Neural progenitor cell (in vitro differentiated cells): ENCODE results near the gene PARP14. TPM values are rescaled to one million over a fixed set of nuclear protein-coding genes. Genes with fewer than 3 reads are reported as not detected.

Experiments
- DNase-seq: peaks from one replicate; pipeline ENCODE4 v3.0.0-alpha.2; 2016; ENCODE audit warnings: low spot score
- H2AFZ ChIP-seq: fragments of 200-600 bp; sonication (generic); replicated peaks from 2 replicates; pipeline ENCODE4 v1.6.1; 2016; ENCODE audit warnings: antibody characterized with exemption
- H3F3A ChIP-seq: fragments of 200-600 bp; sonication (generic); 2 replicates; pipeline ENCODE4 v1.6.1; 2016; ENCODE audit warnings: antibody characterized with exemption, low read depth
- H3K27ac ChIP-seq: fragments of 200-600 bp; sonication (generic); 2 replicates; pipeline ENCODE4 v1.5.1; 2016; ENCODE audit warnings: mild to moderate bottlenecking
- H3K27me3 ChIP-seq: fragments of 200-600 bp; sonication (generic); 2 replicates; pipeline ENCODE4 v1.6.1; 2016; ENCODE audit warnings: mild to moderate bottlenecking, moderate library complexity
- H3K36me3 ChIP-seq: fragments of 200-600 bp; sonication (generic); 2 replicates; pipeline ENCODE4 v1.5.1; 2016
- H3K4me1 ChIP-seq: fragments of 200-600 bp; sonication (generic); 2 replicates; pipeline ENCODE4 v1.6.1; 2016; ENCODE audit warnings: mixed run types
- H3K4me2 ChIP-seq: fragments of 200-600 bp; sonication (generic); 2 replicates; pipeline ENCODE4 v1.6.1; 2016
- H3K4me3 ChIP-seq: fragments of 200-600 bp; sonication (generic); 2 replicates; pipeline ENCODE4 v1.5.1; 2016
- H3K79me2 ChIP-seq: fragments of 200-600 bp; sonication (generic); 2 replicates; pipeline ENCODE4 v1.6.1; 2016; ENCODE audit warnings: low read depth
- H3K9ac ChIP-seq: fragments of 200-600 bp; sonication (generic); 2 replicates; pipeline ENCODE4 v1.6.1; 2016
- H3K9me3 ChIP-seq: fragments of 200-600 bp; sonication (generic); 2 replicates; pipeline ENCODE4 v1.5.1; 2016; ENCODE audit warnings: low read depth
- H4K20me1 ChIP-seq: fragments of 200-600 bp; sonication (generic); 2 replicates; pipeline ENCODE4 v1.6.1; 2016; ENCODE audit warnings: low read depth
- H3K27ac Mint-ChIP-seq: 3 replicates; pipeline ENCODE4 v1.8.0; 2021; ENCODE audit warnings: mixed read lengths
- H3K27me3 Mint-ChIP-seq: 2 replicates; pipeline ENCODE4 v1.8.0; 2022; ENCODE audit warnings: low read depth, mild to moderate bottlenecking, inconsistent platforms, moderate library complexity, mixed read lengths; ENCODE audit not compliant: insufficient read depth
- H3K36me3 Mint-ChIP-seq: 3 replicates; pipeline ENCODE4 v1.8.0; 2021; ENCODE audit warnings: mixed read lengths
- H3K4me1 Mint-ChIP-seq: 3 replicates; pipeline ENCODE4 v1.8.0; 2021; ENCODE audit warnings: mixed read lengths
- H3K4me3 Mint-ChIP-seq: 3 replicates; pipeline ENCODE4 v1.8.0; 2021; ENCODE audit warnings: mild to moderate bottlenecking, moderate library complexity, mixed read lengths
- H3K9me3 Mint-ChIP-seq: 3 replicates; pipeline ENCODE4 v1.8.0; 2020; ENCODE audit warnings: mixed read lengths
- CTCF ChIP-seq: fragments of 200-600 bp; sonication (generic); IDR thresholded peaks from 2 replicates; pipeline ENCODE4 v1.5.1; 2017; ENCODE audit warnings: antibody characterized with exemption, mild to moderate bottlenecking
- EZH2 ChIP-seq: fragments of 200-600 bp; sonication (generic); IDR thresholded peaks from 2 replicates; pipeline ENCODE4 v1.6.1; 2017; ENCODE audit warnings: antibody characterized with exemption, mild to moderate bottlenecking, moderate library complexity
- EZH2phosphoT487 ChIP-seq: fragments of 200-600 bp; sonication (generic); IDR thresholded peaks from 2 replicates; pipeline ENCODE4 v1.6.1; 2017; ENCODE audit warnings: antibody characterized with exemption
- total RNA-seq: library from RNA; depleted of rRNA; stranded (reverse); fragments of >200 nt; gene quantifications from 2 replicates; pipeline ENCODE4 v1.2.3, GENCODE V29; 2015; ENCODE audit warnings: low replicate concordance

Gene PARP14
- total RNA-seq, 1 donor from 2014 or later: 6.1 TPM

GRCh38 chr3:122725106-122725505, 44.5 kb downstream of the PARP14 start:
- TF ChIP-seq EZH2 (no peak), CTCF (no peak), EZH2phosphoT487 (no peak)
- H3K4me2 ChIP-seq: no peak overlapping the region
- H3K36me3 ChIP-seq: no peaks in the 10 kb centered on the region
- no peak overlapping the region for H3K27ac ChIP-seq
- H3K27ac Mint-ChIP-seq: no peak overlapping the region
- DNase-seq: no peak
- no peaks in the 10 kb centered on the region for H3K4me1 ChIP-seq
- no peak overlapping the region for H3K4me3 Mint-ChIP-seq
- H2AFZ ChIP-seq: no peak overlapping the region
- peaks cover 3% of the 10 kb centered on the region for H3K36me3 Mint-ChIP-seq
- no peaks in the 10 kb centered on the region for H4K20me1 ChIP-seq
- H3K27me3 Mint-ChIP-seq: no peaks in the 10 kb centered on the region
- no peak overlapping the region for H3K4me3 ChIP-seq
- no peaks in the 10 kb centered on the region for H3K4me1 Mint-ChIP-seq
- no peak overlapping the region for H3K9ac ChIP-seq
- no peaks in the 10 kb centered on the region for H3K27me3 ChIP-seq
- H3F3A ChIP-seq: no peaks in the 10 kb centered on the region
- peaks cover 8% of the 10 kb centered on the region for H3K9me3 ChIP-seq
- H3K79me2 ChIP-seq: no peaks in the 10 kb centered on the region
- peaks cover 3% of the 10 kb centered on the region for H3K9me3 Mint-ChIP-seq

- Histone ChIP-seq H3K4me1 (no peaks in the 10 kb centered on the region), H4K20me1 (no peaks in the 10 kb centered on the region), H3F3A (no peaks in the 10 kb centered on the region), H3K9ac (no peak overlapping the region), H3K4me3 (no peak overlapping the region), H3K27ac (no peak overlapping the region), H3K27me3 (no peaks in the 10 kb centered on the region), H3K4me2 (no peak overlapping the region), H3K79me2 (no peaks in the 10 kb centered on the region), H3K36me3 (no peaks in the 10 kb centered on the region), H3K9me3 (peaks cover 11% of the 10 kb centered on the region), H2AFZ (no peak overlapping the region)
- Mint-ChIP-seq H3K4me1 (no peaks in the 10 kb centered on the region), H3K27ac (no peak overlapping the region), H3K4me3 (no peak overlapping the region), H3K9me3 (peaks cover 6% of the 10 kb centered on the region), H3K27me3 (no peaks in the 10 kb centered on the region), H3K36me3 (peaks cover 5% of the 10 kb centered on the region)
- no peak for DNase-seq
- TF ChIP-seq EZH2phosphoT487 (no peak), EZH2 (no peak), CTCF (no peak)
These were observed 46.7 kb downstream of the PARP14 start for GRCh38 chr3:122727294-122727693.

GRCh38 chr3:122727766-122728165, 47.1 kb downstream of the PARP14 start:
- Mint-ChIP-seq H3K9me3 (peaks cover 10% of the 10 kb centered on the region), H3K27me3 (no peaks in the 10 kb centered on the region), H3K4me3 (no peak overlapping the region), H3K27ac (no peak overlapping the region), H3K36me3 (peaks cover 9% of the 10 kb centered on the region), H3K4me1 (no peaks in the 10 kb centered on the region)
- Histone ChIP-seq H3K4me1 (no peaks in the 10 kb centered on the region), H3K4me3 (no peak overlapping the region), H3K4me2 (no peak overlapping the region), H3K27ac (no peak overlapping the region), H3K9me3 (peaks cover 14% of the 10 kb centered on the region), H3F3A (no peaks in the 10 kb centered on the region), H4K20me1 (no peaks in the 10 kb centered on the region), H3K36me3 (no peaks in the 10 kb centered on the region), H2AFZ (no peak overlapping the region), H3K9ac (no peak overlapping the region), H3K27me3 (no peaks in the 10 kb centered on the region), H3K79me2 (no peaks in the 10 kb centered on the region)
- no peak for TF ChIP-seq CTCF
- no peak for TF ChIP-seq EZH2phosphoT487
- TF ChIP-seq EZH2: no peak
- DNase-seq: no peak
